HEK293T (cell line): ENCODE data around the gene SCAI.

Experiments
- CTCF ChIA-PET: fragments of 350-600 bp; formaldehyde crosslinking; extraction: SDS; loops from one replicate; lab custom pipeline; 2021; ENCODE audit warnings: antibody characterized with exemption, inconsistent platforms; lab: Yijun Ruan, JAX
- POLR2A ChIA-PET: fragments of 350-600 bp; formaldehyde crosslinking; extraction: SDS; loops from one replicate; lab custom pipeline; 2020; ENCODE audit warnings: antibody characterized with exemption, inconsistent platforms; lab: Yijun Ruan, JAX
- DNase-seq: peaks from one replicate; pipeline ENCODE4 v3.0.0; 2012; ENCODE audit warnings: mixed read lengths; ENCODE audit errors: extremely low spot score
- ARNT ChIP-seq: fragments of 450-650 bp; IDR thresholded peaks from 2 replicates; pipeline ENCODE4 v1.6.1; 2017; ENCODE audit warnings: mild to moderate bottlenecking
- BHLHE40 ChIP-seq: fragments of 450-650 bp; IDR thresholded peaks from 2 replicates; pipeline ENCODE4 v1.6.1; 2016; ENCODE audit warnings: mild to moderate bottlenecking, moderate library complexity, borderline replicate concordance
- CTBP1 ChIP-seq: fragments of 450-650 bp; IDR thresholded peaks from 2 replicates; pipeline ENCODE4 v1.6.1; 2016; ENCODE audit warnings: borderline replicate concordance
- ELF4 ChIP-seq: fragments of 450-650 bp; IDR thresholded peaks from 2 replicates; pipeline ENCODE4 v1.6.1; 2017; ENCODE audit warnings: antibody characterized with exemption
- FOXA1 ChIP-seq: fragments of 450-650 bp; IDR thresholded peaks from 2 replicates; pipeline ENCODE4 v1.6.1; 2016; ENCODE audit warnings: mild to moderate bottlenecking
- FOXK2 ChIP-seq: fragments of 450-650 bp; IDR thresholded peaks from 2 replicates; pipeline ENCODE4 v1.6.1; 2016; ENCODE audit warnings: mild to moderate bottlenecking
- FOXM1 ChIP-seq: fragments of 450-650 bp; IDR thresholded peaks from 2 replicates; pipeline ENCODE4 v1.6.1; 2017; ENCODE audit warnings: mild to moderate bottlenecking, borderline replicate concordance
- HDGF ChIP-seq: fragments of 450-650 bp; IDR thresholded peaks from 2 replicates; pipeline ENCODE4 v1.6.1; 2017; ENCODE audit warnings: antibody characterized with exemption, borderline replicate concordance
- L3MBTL2 ChIP-seq: fragments of 450-650 bp; conservative IDR thresholded peaks from 2 replicates; pipeline ENCODE4 v1.6.1; 2016; ENCODE audit warnings: mild to moderate bottlenecking
- LEF1 ChIP-seq: fragments of 450-650 bp; IDR thresholded peaks from 2 replicates; pipeline ENCODE4 v1.6.1; 2017; ENCODE audit warnings: mild to moderate bottlenecking, borderline replicate concordance
- NFRKB ChIP-seq: fragments of 450-650 bp; IDR thresholded peaks from 2 replicates; pipeline ENCODE4 v1.6.1; 2016; ENCODE audit warnings: mild to moderate bottlenecking, moderate library complexity
- PKNOX1 ChIP-seq: fragments of 450-650 bp; IDR thresholded peaks from 2 replicates; pipeline ENCODE4 v1.6.1; 2016
- SP1 ChIP-seq: fragments of 450-650 bp; IDR thresholded peaks from 2 replicates; pipeline ENCODE4 v1.6.1; 2017
- SUZ12 ChIP-seq: fragments of 450-650 bp; IDR thresholded peaks from 2 replicates; pipeline ENCODE4 v1.6.1; 2016; ENCODE audit warnings: mild to moderate bottlenecking
- TARDBP ChIP-seq: fragments of 450-650 bp; IDR thresholded peaks from 2 replicates; pipeline ENCODE4 v1.6.1; 2016
- ZNF384 ChIP-seq: fragments of 450-650 bp; IDR thresholded peaks from 2 replicates; pipeline ENCODE4 v1.6.1; 2016

SCAI gene

GRCh38 chr9:125061391-125061790 lies 81.9 kb downstream of the SCAI start:
- POLR2A ChIA-PET, result no interaction called here
- TF ChIP-seq TARDBP, result no peak
- TF ChIP-seq ARNT, result no peak
- no peak for TF ChIP-seq LEF1
- no peak for TF ChIP-seq PKNOX1
- no peak for TF ChIP-seq ELF4
- TF ChIP-seq BHLHE40, result no peak
- TF ChIP-seq SP1, result no peak
- no peak for TF ChIP-seq ZNF384
- no peak for TF ChIP-seq NFRKB
- no peak for TF ChIP-seq L3MBTL2
- TF ChIP-seq HDGF, result no peak
- TF ChIP-seq SUZ12, result no peak
- CTCF ChIA-PET, result no interaction called here
- DNase-seq, result no peak

DNA sequence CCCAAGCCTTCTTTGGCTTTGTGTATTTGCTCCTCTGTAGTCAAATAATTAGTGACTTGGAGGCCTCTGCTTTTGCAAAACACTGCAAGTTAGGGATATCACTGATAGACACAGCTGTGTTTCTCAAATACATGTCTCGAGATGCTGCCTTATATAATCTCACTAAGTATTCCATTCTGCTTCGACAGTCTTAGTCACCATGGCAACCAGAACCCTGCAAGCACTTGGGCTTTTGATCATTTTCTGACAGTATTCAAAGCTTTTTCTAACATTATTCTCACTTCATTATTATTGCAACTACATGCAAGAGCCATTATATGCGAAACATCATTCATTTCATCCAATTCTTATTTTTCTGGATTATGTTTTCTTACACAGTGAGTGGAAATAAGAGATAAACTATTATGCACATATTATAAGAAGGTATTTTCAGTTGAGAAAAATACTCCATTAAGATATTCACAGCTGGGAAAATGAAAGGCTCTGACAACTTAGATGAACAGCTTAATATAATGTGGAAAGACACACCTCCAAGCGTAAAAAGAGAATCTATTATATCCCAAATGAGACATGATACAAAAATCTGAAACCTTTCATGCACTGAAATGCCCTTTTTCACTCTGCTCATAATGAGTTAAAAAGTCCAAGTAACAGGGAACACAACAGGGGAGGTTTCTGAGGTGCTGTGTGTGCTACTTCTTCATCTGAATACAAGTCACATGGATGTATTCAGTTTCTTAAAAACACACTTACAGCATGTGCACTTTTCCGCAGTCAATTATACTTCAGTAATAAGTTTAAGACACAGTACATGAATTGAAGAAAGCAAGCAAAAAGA lies 93.9 kb downstream of the SCAI start:
- ChIA-PET CTCF (no interaction called here), POLR2A (no interaction called here)
- DNase-seq, result no peak

GRCh38 chr9:125043631-125044030 lies 99.7 kb downstream of the SCAI start:
- POLR2A ChIA-PET, result no interaction called here

More for the DNA sequence above, 93.9 kb downstream of the SCAI start:
- TF ChIP-seq LEF1 (no peak), BHLHE40 (no peak), ARNT (no peak), PKNOX1 (no peak), TARDBP (no peak), SUZ12 (no peak), ZNF384 (no peak), FOXA1 (no peak), FOXK2 (no peak), NFRKB (no peak), L3MBTL2 (no peak), SP1 (no peak), ELF4 (no peak), HDGF (no peak), FOXM1 (no peak), CTBP1 (no peak)

GRCh38 chr9:125043148-125043547 lies 100.2 kb downstream of the SCAI start:
- TF ChIP-seq FOXK2 (no peak), NFRKB (no peak), SUZ12 (no peak), LEF1 (no peak), L3MBTL2 (no peak), ARNT (no peak), SP1 (no peak), FOXM1 (no peak), TARDBP (no peak), HDGF (no peak), FOXA1 (no peak), ZNF384 (no peak), PKNOX1 (no peak), ELF4 (no peak), CTBP1 (no peak), BHLHE40 (no peak)
- ChIA-PET POLR2A (no interaction called here), CTCF (no interaction called here)
- no peak for DNase-seq

More at GRCh38 chr9:125043631-125044030, 99.7 kb downstream of the SCAI start:
- CTCF ChIA-PET, result no interaction called here
- no peak for TF ChIP-seq FOXK2
- TF ChIP-seq BHLHE40, result no peak
- TF ChIP-seq SP1, result no peak
- no peak for TF ChIP-seq LEF1
- TF ChIP-seq FOXM1, result no peak
- no peak for TF ChIP-seq HDGF
- TF ChIP-seq PKNOX1, result no peak
- no peak for TF ChIP-seq SUZ12
- TF ChIP-seq CTBP1, result no peak
- no peak for TF ChIP-seq ELF4
- no peak for TF ChIP-seq NFRKB
- no peak for TF ChIP-seq L3MBTL2
- no peak for TF ChIP-seq TARDBP
- no peak for TF ChIP-seq FOXA1
- TF ChIP-seq ARNT, result no peak
- TF ChIP-seq ZNF384, result no peak
- DNase-seq, result no peak

DNA sequence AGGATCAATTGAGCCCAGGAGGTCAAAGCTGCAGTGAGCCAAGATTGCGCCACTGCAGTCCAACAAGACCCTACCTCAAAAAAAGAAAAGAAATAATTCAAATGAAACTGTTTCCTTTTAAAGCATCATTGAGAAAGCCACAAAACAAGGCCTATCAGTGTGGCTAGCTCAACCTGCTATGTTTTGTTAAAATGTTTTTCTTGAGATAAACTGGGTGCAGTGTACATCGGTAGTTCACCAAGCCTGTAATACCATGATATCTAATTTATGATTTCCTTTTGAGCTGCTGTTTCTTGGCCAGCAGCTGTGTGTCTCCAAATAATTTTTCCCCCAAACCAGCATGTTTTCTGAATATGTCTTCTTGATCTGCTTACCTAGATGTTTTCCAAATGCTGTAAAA lies 105.2 kb downstream of the SCAI start:
- no peak for DNase-seq
- ChIA-PET CTCF (no interaction called here), POLR2A (no interaction called here)
- TF ChIP-seq PKNOX1 (no peak), L3MBTL2 (no peak), ARNT (no peak), SUZ12 (no peak), FOXM1 (no peak), TARDBP (no peak), BHLHE40 (no peak), FOXA1 (no peak), CTBP1 (no peak), LEF1 (no peak)
